Fibroblast of villous mesenchyme (primary cell): ENCODE data around the gene NR6A1. TPM values are rescaled to one million over a fixed set of nuclear protein-coding genes. Genes with fewer than 3 reads are reported as not detected.

Experiments used
- DNase-seq: peaks from one replicate; pipeline ENCODE4 v3.0.0-alpha.2; 2010; ENCODE audit warnings: low read depth
- H3K4me3 ChIP-seq: 2 replicates; pipeline ENCODE4 v1.5.1; 2011; ENCODE audit warnings: low read depth, mild to moderate bottlenecking, low read length
- total RNA-seq: library from RNA; depleted of rRNA; stranded (reverse); fragments of >200 nt; gene quantifications from 2 replicates; pipeline ENCODE4 v1.2.3, GENCODE V29; 2012
- TF ChIP-seq, protein P1 (sequence below): IDR thresholded peaks from 2 replicates; pipeline ENCODE4 v1.5.1; 2012; ENCODE audit warnings: low read depth, mild to moderate bottlenecking, low read length; ENCODE audit not compliant: insufficient read depth

The NR6A1 gene
- total RNA-seq, 1 donor: under 0.01 TPM

- no peak for DNase-seq
- H3K4me3 ChIP-seq: no peak overlapping the region
- TF ChIP-seq, protein P1, sequence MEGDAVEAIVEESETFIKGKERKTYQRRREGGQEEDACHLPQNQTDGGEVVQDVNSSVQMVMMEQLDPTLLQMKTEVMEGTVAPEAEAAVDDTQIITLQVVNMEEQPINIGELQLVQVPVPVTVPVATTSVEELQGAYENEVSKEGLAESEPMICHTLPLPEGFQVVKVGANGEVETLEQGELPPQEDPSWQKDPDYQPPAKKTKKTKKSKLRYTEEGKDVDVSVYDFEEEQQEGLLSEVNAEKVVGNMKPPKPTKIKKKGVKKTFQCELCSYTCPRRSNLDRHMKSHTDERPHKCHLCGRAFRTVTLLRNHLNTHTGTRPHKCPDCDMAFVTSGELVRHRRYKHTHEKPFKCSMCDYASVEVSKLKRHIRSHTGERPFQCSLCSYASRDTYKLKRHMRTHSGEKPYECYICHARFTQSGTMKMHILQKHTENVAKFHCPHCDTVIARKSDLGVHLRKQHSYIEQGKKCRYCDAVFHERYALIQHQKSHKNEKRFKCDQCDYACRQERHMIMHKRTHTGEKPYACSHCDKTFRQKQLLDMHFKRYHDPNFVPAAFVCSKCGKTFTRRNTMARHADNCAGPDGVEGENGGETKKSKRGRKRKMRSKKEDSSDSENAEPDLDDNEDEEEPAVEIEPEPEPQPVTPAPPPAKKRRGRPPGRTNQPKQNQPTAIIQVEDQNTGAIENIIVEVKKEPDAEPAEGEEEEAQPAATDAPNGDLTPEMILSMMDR: no peak
Observed at GRCh38 chr9:124795881-124796431, 24.8 kb upstream of the NR6A1 start.

DNA sequence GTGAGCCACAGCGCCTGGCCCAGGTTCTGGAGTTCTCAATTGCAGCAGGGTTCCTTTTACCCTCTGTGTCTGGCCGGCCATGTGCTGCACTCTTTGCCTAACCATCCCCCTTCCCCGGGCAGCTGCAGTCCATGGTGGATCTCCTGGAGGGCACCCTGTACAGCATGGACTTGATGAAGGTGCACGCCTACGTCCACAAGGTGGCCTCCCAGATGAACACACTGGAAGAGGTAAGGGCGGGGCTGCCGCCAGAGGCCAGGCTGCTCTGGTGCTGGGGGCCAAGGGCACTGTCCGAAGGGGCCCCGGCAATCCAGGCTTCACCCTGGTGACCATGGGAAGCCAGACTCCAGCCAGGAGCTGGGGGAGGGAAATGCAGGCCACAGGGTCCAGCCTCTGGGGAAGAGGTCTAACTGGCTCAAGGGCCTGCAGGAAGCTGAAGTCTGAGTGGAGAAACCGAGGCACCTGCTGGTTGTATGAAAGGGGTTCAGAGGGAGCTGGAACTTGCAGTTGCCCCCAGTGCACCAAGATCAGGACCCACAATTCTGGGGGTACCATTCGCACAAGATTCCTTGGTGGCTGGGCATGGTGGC is 23.9 kb upstream of the NR6A1 start:
- no peak for DNase-seq
- H3K4me3 ChIP-seq: no peak overlapping the region
- TF ChIP-seq, protein P1: no peak

- TF ChIP-seq, protein P1: no peak
- peak; percentile 95 for DNase-seq
- no peak overlapping the region for H3K4me3 ChIP-seq
Observed at GRCh38 chr9:124793015-124793541, 22.0 kb upstream of the NR6A1 start.

DNA sequence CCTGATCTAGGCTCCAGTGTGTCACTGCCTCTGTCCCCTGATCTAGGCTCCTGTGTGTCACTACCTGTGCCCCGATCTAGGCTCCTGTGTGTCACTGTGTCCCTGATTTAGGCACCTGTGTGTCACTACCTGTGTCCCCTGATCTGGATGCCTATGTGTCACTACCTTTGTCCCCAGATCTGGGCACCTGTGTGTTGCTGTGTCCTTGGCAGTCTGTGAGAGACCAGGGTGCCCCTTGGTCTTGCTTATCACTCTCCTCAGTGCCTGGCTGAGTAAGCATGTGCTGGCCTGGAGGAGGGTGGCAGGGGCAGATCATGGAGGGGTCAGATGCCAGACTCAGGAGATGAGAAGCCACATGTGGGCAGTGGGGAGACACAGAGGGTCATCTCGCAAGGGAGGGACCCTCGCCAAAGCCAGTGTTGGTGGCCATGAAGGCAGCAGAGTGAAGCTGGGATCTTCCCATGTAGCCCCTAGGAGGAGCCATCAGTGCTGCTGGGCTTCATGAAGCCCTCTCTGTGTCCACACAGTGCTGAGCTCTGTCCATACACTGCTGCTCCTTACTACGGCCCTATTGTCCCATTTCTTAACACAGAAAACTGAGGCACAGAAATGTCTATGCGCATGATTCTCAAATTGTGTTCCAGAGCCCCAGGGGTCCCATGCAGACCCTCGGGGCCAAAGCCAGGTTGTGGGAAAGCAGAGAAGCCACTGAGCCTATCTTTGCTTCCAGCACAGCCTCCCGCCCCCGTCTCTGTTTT is 21.3 kb upstream of the NR6A1 start:
- TF ChIP-seq, protein P1: no peak
- DNase-seq: no peak
- H3K4me3 ChIP-seq: no peak overlapping the region

DNA sequence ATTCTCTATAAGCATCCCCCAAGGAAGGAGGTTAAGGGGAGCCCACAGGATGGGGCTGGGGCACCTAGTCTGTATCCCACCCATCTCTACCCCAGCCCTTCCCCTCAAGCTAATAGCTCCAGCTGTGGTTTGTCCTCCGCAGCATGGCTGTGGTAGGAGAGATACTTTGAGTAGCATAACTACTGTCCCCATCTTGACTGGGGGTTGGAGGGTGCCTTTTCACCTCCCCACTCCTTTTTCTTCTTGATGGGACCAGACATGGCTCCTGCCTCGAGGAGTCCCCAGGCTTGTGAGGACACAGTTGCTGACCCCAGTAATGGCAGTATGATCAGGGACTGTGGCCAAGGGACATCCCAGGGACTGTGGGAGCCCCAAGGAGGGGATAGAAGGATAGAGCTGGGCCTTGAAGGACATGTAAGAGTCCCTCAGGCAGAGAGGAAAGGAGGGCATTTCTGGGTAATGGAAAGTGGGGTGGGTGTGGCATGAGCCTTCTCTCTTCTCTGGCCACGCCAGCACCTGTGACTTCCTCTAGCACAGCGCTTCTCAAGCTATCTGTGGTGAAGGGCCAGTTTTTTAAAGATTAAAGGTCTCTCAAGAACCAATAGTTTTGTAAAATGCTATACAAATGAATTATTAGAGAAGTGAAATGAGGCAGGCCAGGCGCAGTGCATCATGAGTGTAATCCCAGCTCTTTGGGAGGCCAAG is 19.8 kb upstream of the NR6A1 start:
- TF ChIP-seq, protein P1: no peak
- DNase-seq: no peak
- no peak overlapping the region for H3K4me3 ChIP-seq

DNA sequence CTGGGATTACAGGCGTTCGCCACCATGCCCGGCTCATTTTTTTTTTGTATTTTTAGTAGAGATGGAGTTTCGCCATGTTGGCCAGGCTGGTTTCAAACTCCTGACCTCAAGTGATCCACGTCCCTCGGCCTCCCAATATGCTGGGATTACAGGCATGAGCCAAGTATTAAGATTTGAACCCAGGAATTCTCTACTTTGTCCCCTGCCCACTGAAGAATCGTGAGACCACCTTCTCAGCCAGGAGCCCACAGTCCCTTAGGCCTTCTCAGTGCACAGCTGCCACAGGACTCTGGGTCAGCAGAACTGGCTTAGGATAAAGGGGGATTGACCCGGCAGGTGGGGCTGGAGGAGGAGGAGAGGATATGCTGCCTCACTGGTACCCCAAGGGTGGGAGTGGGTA is 19.2 kb upstream of the NR6A1 start:
- TF ChIP-seq, protein P1: no peak
- DNase-seq: no peak
- H3K4me3 ChIP-seq: no peak overlapping the region
